GM19328 (cell line): ENCODE data around the gene FER.

Source experiments
- ATAC-seq: cut with Tn5 transposase; IDR thresholded peaks from one replicate; pipeline ENCODE4 v1.9.1; 2021; ENCODE audit warnings: mild to moderate bottlenecking, moderate library complexity; ENCODE audit not compliant: unreplicated experiment

FER gene

DNA sequence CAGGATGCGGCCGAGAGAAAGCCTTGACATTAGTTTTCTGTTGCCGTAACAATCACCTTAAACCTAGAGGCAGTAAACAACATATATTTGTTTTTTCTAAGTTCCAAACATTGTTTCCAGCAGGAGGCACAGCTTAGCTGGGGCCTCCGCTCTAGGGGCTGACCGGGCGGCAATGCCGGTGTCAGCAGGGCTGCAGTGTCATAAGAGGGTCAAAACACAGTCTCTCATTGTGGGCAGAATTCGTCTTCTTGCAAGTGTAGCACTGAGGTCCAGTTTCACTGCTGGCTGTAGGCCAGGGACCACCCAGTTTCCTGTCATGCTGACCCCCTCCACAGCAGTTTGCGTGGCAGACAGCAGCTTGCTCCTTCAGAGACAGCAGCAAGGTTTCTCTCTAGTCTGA is 475.8 kb downstream of the FER start:
- no peak for ATAC-seq

DNA sequence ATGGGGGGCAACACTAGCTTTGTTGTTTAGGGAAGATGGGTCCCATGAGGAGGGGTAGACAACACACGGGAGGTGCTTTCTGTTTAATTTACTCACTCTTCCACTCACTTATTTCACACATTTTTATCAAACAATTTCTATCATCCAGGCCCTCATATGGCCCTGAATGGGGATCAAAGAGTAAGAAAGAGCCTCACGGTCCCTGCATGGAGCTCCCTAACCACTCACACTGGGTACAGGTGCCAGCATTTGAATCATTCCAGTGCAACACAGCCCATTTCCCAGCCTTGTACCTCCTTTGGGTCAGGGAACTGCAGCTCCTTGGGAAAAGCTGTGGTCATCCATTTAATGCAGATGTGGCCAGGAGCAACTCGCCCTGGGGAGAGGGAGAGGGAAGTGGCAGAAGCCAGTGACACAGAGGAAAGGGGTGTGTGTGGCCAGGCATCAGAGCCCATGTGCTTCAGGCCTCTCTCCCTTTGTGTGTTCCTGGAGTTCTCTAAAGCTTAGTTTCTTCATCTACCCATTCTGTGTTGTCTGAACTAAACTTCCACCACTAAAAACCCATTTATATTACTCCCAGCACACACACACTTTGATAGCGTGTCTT is 476.7 kb downstream of the FER start:
- no peak for ATAC-seq

DNA sequence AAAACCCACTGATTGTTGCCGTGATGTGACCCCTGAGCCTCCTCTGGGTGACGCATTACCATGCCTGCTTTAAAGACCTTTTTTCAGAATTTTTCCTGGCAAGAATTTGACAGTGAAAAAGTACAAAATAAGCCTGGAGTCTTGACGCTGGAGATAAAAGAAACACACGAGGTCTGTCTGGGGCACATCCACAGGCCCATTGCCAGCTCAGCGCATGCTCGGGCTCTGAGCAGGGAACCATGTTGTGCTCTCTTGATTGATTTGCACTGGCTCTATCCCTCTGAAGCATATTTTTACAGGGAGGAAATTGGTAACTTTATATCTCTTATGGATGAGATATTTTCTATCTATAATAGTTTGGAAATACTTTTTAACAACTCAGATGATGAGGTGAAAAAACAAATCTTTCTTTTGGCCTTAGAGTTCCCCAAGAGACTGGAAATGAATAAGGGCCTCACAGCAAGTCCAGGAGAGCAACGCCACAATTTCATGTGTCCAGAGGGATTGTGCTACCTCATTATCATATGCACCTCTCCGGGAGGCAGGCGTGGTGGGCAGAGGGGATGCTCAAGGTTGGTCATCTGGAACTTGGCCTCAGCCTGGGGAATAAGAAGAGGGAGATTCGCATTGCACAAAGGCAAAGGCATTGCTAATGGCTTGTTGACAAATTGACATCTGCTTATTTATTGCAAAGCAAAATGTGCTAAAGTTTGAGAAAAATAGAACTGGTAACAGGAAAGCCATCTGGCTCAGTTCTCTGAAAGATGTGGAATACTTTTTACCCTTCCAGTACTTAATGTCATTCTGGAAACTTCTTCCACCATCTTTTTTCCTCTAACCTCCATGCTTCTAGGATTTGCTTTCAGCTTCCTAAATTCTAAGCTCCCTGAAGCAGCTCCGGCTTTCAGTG is 478.3 kb downstream of the FER start:
- no peak for ATAC-seq

DNA sequence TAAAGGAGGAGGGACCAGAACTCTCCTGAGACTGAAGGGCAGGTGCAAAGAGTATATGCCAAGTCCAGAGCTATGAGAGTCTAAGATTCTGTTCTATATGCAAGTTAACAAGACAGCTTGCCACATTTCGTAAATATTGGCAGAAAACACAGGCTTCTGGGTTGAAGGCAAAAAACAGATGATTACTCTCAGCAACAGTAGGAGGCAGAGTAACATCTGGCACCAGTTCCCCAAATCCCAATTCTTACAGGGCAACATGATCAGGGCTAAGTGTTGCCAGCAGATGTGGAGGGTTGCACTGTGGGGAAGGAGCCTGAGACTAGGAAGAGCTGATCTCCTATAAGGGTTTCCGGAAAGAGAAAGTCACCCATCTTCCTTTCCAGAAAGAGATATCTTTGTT is 482.7 kb downstream of the FER start:
- ATAC-seq, result no peak

DNA sequence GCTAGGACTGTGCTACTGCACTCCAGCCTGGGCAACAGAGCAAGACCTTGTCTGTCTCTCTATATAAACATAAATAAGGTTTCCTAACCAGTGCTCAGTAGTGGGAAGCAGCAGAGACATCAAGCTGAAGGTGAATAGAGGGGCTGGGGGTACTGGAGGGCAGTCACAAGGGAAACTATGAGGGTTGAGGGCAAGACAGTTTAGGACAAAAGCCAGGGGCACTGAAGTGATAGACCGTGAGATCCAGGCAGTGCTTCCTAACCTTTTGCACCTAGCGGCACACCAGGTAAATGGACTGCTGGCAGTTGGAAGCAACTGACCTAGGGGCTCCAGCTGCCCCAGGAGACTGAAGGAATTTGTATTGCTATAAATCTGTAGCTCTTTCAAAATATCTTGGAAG is 483.6 kb downstream of the FER start:
- no peak for ATAC-seq

DNA sequence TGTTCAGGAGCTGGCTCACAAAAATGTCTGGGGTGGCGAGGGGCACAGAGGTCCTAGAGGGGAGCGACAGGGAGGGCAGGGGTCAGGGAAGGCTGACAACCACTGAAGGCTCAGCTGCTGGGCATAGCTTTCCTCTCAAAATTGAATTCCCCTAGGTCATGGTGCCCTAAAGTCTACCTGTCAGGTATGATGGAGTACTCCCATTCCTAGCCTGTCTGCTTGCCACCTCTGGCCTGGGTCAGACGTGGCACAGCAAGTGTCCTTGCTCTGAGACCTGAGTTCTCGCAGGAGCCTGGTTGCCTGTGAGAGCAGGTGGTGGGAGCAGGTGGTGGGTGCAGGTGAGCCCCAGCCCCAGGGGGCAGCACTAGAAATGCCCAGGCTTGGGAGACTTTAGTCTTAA is 486.7 kb downstream of the FER start:
- ATAC-seq, result no peak

DNA sequence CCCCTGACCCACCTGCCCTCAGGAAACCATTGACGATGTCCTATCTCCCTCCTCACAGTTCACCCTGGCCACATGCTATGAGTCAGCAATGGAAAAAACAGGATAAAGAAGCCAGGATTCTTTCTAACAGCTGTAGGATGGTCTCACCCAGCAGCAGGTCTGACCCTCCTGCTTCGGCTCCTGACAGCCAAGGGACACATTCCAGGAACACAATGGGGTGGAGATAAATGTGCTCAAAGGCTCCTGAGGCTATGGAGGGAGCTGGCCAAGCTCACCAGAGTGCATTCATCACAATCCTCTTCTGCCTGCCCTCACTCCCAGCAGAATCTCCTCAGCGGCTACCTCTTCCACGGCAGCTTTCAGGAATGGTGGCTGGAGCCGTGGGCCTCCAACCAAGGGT is 491.8 kb downstream of the FER start:
- no peak for ATAC-seq

DNA sequence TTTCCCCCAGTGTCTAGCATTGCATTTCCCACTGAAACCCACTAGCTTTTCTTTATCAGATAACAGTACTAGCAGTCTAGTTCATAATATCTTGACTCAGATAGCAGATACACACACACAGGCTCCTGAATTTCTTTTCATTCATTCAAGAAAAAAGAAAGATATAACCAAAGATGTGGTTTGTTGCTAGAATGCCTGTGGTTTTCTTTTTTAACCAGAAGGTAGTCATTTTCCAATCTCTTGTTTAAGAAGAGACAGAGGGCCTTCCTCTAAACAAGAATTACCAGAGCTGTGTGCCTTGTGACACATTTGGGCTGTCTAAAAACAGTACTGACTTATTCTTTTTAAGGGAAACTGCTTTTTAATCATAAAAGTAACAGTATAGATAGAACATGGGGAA is 494.8 kb downstream of the FER start:
- no peak for ATAC-seq

DNA sequence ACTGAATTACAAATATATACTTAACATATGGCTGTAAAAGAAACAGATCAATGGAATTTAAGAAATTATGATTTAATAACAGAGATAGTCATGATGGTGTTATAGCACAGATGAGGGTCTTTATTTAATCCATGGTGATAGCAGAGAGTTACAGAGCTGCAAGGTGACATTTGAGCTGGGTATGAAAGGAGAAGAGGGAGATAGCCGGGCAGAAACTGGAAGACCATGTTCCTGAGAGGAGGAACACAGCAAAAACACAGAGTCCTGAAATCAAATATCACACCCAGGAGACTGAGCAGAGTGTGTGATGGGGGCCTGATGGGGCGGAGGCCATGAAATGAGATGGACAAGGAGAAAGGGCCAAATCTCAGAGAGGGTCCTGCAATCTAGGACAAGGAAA is 498.7 kb downstream of the FER start:
- ATAC-seq, result no peak
